ENCODE data around the gene VARS1.
"Not testable (repeated sequence)": the region's sequence is repeated elsewhere in the genome, so short reads cannot be mapped to it uniquely, and the experiment has no call there.

DNA sequence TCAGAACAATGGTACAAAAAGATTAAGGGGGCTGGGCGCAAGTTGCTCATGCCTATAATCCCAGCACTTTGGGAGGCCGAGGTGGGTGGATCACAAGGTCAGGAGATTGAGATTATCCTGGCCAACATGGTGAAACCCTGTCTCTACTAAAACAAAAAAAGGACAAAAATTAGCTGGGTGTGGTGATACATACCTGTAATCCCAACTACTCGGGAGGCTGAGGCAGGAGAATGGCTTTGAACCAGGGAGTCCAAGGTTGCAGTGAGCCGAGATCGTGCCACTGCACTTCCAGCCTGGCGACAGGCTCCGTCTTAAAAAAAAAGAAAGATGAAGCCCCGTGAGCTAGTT, 44.2 kb upstream of the VARS1 start:
- TF ChIP-seq MAFK (IDR thresholded peaks at IDR 0.05; ENCODE audit: low read depth, low read length); MXI1 (IDR thresholded peaks at IDR 0.05; ENCODE audit: borderline replicate concordance, low read depth, low read length); SMC3 (IDR thresholded peaks at IDR 0.05; ENCODE audit: low read depth, low read length); POLR2A (IDR thresholded peaks at IDR 0.05; ENCODE audit: low read depth, low read length); CHD1 (IDR thresholded peaks at IDR 0.05; ENCODE audit: low read depth, low read length); MAZ (IDR thresholded peaks at IDR 0.05; ENCODE audit: borderline replicate concordance, low read depth, low read length); RCOR1 (IDR thresholded peaks at IDR 0.05; ENCODE audit: insufficient replicate concordance, low read length): not testable (repeated sequence)
- TF ChIP-seq, protein P1, sequence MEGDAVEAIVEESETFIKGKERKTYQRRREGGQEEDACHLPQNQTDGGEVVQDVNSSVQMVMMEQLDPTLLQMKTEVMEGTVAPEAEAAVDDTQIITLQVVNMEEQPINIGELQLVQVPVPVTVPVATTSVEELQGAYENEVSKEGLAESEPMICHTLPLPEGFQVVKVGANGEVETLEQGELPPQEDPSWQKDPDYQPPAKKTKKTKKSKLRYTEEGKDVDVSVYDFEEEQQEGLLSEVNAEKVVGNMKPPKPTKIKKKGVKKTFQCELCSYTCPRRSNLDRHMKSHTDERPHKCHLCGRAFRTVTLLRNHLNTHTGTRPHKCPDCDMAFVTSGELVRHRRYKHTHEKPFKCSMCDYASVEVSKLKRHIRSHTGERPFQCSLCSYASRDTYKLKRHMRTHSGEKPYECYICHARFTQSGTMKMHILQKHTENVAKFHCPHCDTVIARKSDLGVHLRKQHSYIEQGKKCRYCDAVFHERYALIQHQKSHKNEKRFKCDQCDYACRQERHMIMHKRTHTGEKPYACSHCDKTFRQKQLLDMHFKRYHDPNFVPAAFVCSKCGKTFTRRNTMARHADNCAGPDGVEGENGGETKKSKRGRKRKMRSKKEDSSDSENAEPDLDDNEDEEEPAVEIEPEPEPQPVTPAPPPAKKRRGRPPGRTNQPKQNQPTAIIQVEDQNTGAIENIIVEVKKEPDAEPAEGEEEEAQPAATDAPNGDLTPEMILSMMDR (conservative IDR thresholded peaks at IDR 0.05; ENCODE audit: low read depth, low read length): not testable (repeated sequence)
- TF ChIP-seq, protein P2, sequence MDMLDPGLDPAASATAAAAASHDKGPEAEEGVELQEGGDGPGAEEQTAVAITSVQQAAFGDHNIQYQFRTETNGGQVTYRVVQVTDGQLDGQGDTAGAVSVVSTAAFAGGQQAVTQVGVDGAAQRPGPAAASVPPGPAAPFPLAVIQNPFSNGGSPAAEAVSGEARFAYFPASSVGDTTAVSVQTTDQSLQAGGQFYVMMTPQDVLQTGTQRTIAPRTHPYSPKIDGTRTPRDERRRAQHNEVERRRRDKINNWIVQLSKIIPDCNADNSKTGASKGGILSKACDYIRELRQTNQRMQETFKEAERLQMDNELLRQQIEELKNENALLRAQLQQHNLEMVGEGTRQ (IDR thresholded peaks at IDR 0.05; ENCODE audit: low read depth, low read length): not testable (repeated sequence)

All from IMR-90 (cell line).